HG02798 (cell line): Measurements from ENCODE around the gene PATL2.
"Not testable (repeated sequence)": the region's sequence is repeated elsewhere in the genome, so short reads cannot be mapped to it uniquely, and the experiment has no call there.

Source experiments
- ATAC-seq: cut with Tn5 transposase; IDR thresholded peaks from one replicate; pipeline ENCODE4 v1.9.1; 2021; ENCODE audit warnings: mild to moderate bottlenecking; ENCODE audit not compliant: unreplicated experiment, poor library complexity

Gene PATL2

DNA sequence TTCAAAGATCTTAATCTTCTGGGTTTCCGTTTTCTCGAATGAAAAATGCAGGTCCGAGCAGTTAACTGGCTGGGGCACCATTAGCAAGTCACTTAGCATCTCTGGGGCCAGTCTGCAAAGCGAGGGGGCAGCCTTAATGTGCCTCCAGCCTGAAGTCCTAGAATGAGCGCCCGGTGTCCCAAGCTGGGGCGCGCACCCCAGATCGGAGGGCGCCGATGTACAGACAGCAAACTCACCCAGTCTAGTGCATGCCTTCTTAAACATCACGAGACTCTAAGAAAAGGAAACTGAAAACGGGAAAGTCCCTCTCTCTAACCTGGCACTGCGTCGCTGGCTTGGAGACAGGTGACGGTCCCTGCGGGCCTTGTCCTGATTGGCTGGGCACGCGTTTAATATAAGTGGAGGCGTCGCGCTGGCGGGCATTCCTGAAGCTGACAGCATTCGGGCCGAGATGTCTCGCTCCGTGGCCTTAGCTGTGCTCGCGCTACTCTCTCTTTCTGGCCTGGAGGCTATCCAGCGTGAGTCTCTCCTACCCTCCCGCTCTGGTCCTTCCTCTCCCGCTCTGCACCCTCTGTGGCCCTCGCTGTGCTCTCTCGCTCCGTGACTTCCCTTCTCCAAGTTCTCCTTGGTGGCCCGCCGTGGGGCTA, at the start of gene PATL2, which contains the start of gene B2M:
TSS of gene PATL2 (minus strand) at position 228 of the 647 bp plus-strand sequence. CDS start 34,833 bp downstream, outside the sequence.
TSS of gene B2M (plus strand) at position 422 of the 647 bp plus-strand sequence. CDS start at position 452, 30 bp downstream.
- ATAC-seq, result peak; percentile 85

DNA sequence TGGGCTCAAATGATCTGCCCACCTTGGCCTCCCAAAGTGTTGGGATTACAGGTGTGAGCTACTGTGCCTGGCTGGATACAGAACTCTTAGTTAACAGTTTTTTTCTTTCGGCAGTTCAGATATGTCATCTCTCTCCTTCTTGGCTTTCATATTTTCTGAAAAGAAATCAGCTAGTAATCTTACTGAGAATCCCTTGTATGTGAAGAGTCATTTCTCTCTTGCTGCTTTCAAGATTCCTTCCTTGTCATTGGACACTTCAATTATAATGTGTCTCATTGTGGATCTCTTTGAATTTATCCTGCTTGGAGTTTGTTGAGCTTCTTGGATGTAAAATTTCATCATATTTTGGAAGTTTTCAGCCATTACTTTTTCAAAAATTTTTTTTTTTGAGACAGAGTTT, 42.2 kb upstream of the PATL2 start:
- ATAC-seq, result no peak

GRCh38 chr15:44743454-44743853, 32.3 kb upstream of the PATL2 start:
- not testable (repeated sequence) for ATAC-seq

GRCh38 chr15:44739222-44739847, 28.2 kb upstream of the PATL2 start:
- ATAC-seq, result not testable (repeated sequence)

- ATAC-seq, result no peak
Measured at GRCh38 chr15:44738340-44738984, 27.3 kb upstream of the PATL2 start.

GRCh38 chr15:44736181-44736765, 25.1 kb upstream of the PATL2 start, which contains the start of gene TRIM69:
Gene TRIM69 (plus strand): TSS chr15:44736528. CDS start chr15:44736705, 177 bp downstream.
- peak; percentile 53 for ATAC-seq

GRCh38 chr15:44735482-44736180, 24.5 kb upstream of the PATL2 start:
- ATAC-seq, result peak; percentile 44

GRCh38 chr15:44734839-44735481, 23.8 kb upstream of the PATL2 start:
- ATAC-seq, result no peak

GRCh38 chr15:44729408-44730127, 18.4 kb upstream of the PATL2 start:
- ATAC-seq, result peak; percentile 6

DNA sequence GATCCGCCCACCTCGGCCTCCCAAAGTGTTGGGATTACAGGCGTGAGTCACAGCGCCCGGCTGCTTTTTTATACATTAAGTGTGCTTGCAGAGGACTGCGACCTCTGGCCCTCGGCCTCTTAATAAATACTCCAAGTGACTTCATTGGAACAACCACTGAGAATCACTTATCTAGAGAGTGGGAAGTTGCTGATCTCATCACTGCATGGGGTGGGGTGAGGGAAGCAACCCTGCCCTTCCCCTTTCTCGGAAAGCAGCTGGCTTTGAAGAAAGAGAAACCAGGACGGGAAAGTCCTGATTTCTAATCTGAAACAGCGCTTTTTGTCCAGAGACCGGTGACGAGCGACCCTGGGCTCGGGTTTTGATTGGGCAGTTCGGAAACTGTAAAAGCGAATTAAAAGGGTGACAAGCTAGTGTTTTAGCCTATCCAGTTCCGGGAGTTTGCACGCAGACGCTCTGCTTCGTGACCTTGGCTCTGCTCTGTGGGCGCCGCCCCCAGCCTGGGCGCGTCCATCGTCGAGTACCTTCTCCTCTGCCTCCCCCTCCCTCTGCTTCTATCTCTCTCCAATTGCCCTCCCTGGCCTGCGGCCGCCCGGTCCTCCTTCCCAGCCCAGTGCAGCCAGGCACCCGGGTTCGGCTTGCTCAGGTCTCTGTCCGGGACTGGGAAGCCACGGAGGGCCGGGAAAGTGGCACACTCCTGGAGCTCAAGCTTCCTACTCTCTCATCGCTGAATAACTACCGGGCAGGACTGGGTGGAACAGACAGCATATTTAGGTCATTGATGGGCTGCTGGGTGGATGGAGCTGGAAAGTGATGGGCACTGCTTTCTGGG, 17.7 kb upstream of the PATL2 start:
- peak; percentile 83 for ATAC-seq

GRCh38 chr15:44728232-44728575, 17.1 kb upstream of the PATL2 start:
- ATAC-seq, result not testable (repeated sequence)

- no peak for ATAC-seq
Measured at GRCh38 chr15:44727485-44728231, 16.5 kb upstream of the PATL2 start.

DNA sequence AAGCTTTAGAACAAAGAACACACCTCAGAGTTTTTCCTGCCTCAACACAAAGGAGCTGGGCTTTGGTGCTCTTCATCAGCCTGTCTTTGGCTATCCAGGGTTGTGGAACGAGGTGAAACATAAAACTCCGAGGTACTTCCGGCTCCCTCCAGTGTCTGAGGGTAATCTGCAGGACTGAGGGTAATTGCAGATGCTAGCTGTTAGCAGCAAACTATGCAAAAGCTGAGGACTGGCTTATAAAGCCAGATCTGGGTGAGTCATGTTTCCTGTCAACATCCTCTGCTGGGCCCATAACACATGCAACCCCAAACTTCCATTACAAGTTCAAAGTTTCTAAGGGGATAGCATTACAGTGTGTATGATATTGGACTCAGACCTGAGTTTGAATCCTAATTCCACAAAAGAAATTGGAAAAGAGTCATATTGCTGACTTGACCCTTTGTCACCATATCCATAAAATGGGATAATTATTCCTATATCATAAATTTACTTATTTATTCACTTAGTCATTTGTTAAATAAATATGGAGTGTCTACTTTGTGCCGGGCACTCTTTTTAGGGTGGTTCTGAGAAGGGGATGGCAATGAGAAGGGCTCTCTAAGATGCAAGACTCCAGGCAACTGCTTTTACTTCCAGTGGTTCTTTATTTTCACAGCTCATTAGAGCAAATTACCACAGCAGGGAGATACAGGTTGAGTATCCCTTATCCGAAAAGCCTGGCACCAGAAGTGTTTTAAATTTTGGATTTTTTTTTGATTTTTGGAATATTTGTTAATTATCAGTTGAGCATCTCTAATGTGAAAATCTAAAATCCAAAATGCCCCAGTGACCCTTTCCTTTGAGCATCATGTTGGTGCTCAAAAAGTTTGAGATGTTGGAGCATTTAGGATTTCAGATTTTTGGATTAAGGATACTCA, 15.7 kb upstream of the PATL2 start:
- ATAC-seq, result peak; percentile 38

DNA sequence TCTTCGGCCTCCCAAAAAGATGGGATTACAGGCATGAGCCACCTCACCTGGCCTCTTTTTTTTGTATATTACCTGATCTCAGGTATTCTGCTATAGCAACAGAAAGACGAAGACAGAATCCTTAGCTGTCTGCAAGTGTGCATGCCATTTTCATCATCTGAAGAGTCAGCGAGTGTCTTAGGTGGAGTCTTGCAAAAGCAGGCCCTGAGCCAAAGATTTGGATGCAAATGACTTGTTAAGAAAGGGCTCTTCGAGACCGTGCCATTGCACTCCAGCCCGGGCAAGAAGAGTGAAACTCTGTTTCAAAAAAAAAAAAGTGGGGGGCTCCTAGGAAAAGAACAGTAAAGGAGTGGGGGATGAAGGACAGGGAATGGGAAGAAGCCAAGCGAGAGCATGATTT, 15.0 kb upstream of the PATL2 start:
- ATAC-seq, result no peak

- no peak for ATAC-seq
Measured at GRCh38 chr15:44722011-44722410, 10.9 kb upstream of the PATL2 start.

GRCh38 chr15:44720460-44721176, 9.5 kb upstream of the PATL2 start:
- no peak for ATAC-seq
